NOMO-1 treated with dmso at 0.1 percent for 144 hours (cell line): Measurements from ENCODE around the gene THSD7A.

Source experiments
- DNase-seq: peaks from one replicate; lab custom pipeline; 2025; ENCODE audit not compliant: unreplicated experiment; lab: John Stamatoyannopoulos, UW

The THSD7A gene

DNA sequence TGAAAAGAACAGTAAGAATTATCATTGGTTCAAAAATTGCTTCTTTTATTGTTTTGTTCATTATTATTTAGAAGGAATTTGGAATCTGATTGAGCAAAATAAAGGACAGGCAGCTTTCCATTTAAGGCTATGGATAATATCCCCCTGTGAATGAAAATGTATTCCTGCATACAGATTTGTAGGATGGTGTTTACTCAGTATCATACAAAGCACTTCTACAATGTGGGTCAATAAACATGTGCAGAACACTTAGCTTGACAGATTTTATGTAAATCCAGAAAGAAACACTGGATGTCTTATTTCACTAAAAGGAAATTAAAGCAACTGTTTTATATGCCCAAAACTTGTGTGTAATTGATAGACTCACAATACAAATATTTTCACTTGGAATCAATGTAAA, 189.7 kb downstream of the THSD7A start:
- DNase-seq, result no peak

GRCh38 chr7:11638011-11638774, 193.8 kb downstream of the THSD7A start:
- no peak for DNase-seq

DNA sequence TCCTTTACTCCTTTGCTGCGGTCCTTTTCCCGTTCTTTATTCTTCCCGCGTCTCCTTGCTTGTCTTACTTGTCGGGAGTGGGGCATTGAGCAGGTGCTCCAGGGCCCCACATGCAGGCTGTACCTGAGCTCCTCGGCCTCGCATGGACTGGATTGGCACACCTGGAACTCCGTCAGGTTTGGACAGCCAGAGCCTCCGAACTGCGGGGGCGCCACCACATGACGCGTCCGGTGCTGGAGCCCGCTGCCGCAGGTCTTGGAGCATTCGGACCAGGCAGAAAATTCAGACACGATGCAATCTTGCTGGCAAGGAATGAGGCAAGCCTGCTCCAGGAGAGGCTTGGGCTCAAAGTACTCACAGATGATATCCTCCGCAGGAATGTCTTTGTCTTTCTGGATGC, 195.7 kb downstream of the THSD7A start:
- DNase-seq, result no peak

- DNase-seq, result no peak
Measured at GRCh38 chr7:11633310-11633709, 198.7 kb downstream of the THSD7A start.

DNA sequence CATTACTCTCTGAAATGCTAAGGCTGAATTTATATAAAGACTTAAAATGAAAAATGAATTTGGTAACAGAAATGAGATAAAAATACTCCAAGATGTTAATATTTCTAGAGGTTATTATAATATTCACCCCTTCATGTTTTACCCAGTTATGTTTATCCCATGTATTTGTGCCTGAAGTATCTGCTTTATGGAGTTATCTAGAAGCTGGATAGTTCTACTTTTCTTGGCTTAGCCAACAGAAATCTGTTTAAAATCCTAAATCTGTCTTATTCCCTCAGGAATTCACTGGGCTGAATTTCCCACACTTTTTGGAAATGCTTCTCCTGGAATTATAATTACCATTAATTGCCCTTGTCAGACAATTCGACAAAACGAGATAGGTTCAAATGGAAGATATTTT, 201.6 kb downstream of the THSD7A start:
- DNase-seq, result no peak

GRCh38 chr7:11625669-11626068, 206.3 kb downstream of the THSD7A start:
- no peak for DNase-seq

GRCh38 chr7:11623093-11623678, 208.8 kb downstream of the THSD7A start:
- no peak for DNase-seq

DNA sequence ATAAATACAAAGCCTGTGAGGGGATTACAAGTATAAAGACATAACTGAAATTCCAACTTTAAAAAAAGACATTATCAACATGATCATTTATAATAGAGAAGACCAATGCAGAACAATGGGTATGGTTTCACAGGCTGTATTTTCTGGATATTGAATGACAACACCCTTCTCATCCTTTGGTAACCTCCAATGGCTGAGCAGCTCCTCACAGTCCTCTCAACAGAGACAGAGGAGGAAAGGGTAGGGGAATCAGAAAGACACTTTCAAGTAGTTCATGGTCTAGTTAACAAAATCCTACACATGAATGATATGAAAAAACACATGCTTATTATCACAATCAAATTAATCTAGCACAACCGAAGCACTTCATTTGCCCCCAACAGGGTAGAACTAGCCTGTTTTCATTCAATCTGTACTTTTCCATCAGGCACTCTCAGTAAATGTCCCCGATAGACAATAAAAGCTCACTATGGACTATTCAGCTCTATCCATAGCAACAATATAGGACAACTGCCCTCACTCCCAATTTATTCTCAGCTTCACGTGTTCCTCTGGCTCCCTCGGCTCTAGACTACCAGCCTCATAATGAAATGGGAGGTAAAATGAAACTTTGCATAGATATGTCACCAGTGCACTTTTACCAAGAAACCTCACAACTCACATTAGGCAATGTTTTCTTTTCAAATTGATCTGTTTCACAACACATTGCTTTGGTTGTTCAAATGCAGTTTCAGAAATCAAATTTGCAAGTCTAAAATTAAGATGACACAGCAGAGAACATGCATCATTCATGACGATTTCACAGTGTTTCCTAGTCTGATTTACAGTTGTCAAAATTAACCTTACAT, 211.4 kb downstream of the THSD7A start:
- DNase-seq, result no peak

GRCh38 chr7:11616466-11616865, 215.5 kb downstream of the THSD7A start:
- DNase-seq, result no peak

DNA sequence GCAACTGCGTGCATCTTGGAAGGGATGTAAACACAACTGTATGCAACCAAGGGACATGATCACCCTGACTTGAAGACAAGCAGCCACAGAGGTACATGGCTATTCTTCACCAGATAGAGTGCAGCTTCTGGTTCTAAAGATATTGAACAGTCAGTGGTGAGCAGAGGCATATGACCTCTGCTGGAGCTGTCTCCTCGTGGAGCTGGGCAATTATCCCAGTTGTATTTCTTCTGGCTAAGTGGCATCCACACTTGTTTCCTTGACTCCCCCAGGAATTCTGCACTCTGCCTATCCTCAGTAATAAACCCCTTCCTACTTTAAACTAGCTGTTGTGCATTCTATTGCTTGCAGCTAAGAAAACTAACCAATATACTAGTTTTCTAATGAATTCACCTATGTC, 216.8 kb downstream of the THSD7A start:
- no peak for DNase-seq

DNA sequence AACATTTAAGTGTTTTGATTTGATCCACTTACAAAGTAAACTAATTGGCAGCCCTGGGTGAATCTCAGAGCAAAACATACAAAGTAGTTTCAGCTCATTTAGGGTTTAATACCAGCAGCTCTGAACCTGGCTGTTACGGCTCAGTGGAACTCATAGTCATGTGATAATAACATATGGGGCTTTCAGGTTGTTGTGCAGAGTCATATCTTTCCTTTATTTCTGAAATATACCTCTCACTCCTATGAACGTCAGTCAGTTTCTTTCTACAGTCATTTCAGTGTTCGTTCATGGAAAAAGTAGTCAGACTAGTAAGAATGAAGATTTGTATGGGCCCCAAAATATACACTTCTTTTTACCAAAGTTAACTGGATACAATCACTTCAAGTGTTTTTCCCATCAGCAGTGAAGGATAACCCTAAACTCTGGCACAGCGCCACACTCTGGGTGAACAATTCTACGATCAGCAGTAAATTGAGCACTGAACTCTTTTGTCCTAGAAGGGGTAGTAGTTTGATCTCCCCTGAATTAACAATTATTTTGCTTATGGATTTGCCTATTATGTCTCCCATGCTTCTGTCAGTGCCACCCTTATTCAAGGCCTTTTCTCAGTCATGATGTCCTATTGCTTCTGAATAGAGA, 218.6 kb downstream of the THSD7A start:
- DNase-seq, result no peak

DNA sequence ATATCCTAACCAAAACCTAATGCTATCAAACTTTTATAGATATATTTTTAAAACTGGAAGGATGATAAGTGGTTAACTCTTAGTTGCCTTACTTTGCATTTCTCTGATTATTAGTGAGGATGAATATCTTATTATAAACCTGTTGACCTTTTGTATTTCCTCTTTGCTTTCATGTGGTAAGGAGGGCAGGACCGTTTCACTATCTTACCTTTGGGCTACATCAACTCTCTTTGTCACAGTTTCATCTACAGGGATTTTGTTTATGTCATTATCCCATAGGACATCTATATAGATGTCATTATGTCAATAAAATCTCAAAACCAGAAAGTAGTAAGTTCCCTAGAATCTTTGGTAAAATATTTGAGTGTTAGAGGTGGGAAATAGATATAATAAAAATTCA, 219.3 kb downstream of the THSD7A start:
- DNase-seq, result no peak

- no peak for DNase-seq
Measured at GRCh38 chr7:11609096-11609670, 222.8 kb downstream of the THSD7A start.

DNA sequence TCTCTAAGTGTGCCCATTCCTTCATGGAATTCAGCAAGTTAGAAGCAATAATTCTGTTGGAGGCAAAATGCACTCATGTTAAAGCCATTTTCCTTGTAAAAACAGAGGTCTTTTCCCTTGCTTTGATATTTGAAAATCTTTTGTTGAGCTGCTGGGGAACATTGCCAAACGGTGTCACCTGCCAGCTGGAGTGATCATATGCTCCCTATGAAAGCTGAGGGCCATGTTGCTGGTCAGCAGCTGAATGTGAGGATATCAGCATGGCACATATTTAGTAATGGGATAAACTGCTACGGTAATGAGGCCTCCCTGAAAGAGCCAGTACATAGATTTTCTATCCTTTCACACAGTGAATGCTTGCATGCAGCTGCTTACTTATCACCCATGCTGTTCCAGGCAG, 224.3 kb downstream of the THSD7A start:
- DNase-seq, result no peak

DNA sequence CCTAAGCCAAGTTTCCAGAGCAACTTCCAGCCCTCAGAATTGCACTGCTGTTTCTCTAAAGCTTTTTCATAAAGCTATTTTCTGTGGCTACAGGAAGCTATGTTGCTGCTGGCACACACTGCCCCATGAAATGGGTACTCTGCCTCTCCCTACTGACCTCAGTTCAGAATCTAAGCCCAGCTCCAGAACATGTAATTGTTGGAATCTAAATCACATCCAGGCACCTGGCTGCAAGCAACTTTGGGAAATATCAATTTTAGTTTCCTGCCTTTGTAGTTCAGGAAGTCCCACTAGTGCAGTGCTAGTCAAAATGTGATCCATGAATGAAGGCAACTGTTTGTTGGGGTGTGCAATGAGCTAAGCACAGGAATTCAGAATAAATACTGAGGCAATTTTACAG, 226.2 kb downstream of the THSD7A start:
- DNase-seq, result no peak

DNA sequence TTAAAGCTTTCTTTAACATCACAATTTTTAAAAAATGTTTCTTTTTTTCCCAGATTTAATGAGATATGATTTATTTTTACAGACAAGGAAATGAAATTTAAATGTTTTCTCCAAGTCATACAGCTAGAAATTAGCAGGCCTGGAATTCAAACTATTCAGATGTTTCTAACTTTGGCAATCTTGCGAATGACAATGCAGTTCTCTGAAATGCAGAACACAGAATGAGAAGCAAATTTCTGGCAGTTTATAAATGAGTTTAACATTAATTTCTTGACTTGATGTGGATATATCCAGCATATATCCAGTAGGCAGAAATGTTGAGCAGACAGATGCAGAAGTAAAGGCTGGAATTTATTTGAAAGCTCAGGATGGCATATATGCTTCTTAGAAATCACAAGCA, 227.5 kb downstream of the THSD7A start:
- no peak for DNase-seq

DNA sequence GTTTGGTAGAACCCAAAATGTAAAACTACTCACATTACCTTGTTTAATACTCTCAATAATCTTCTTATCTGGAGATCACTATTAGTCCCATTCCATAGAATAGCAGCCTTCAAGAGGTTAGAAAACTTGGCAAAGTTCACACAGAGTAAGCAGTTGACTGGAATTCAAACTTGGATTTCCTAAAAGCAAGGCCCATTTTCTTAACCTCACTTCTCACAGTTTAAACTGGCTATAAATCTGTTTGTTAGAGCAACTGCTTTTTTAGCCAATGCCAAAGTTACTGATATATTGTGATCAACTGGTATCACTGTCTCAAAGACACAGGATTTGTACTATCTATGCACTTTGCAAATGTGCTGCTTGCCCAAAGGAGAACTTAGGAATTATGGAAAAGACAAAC, 230.2 kb downstream of the THSD7A start:
- no peak for DNase-seq

DNA sequence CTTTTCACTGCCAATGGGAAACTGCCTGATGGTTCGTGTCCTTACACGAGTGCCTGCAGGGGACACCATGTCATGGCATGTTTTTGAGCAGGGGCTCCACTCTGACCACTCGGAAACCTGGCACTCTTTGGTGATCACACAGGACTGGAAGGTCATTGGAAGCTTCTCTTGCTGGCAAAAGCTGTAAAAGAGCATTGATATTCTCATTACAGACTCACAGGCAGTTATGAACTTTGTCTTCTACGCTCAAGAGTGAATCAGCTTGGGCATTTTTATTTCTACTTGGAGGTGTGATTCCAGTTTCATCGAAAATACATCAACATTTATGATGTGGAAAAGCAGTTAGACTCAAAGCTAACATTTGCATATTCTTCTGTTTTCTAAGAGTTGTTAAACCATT, 238.7 kb downstream of the THSD7A start:
- no peak for DNase-seq

GRCh38 chr7:11592699-11593098, 239.3 kb downstream of the THSD7A start:
- DNase-seq, result no peak

DNA sequence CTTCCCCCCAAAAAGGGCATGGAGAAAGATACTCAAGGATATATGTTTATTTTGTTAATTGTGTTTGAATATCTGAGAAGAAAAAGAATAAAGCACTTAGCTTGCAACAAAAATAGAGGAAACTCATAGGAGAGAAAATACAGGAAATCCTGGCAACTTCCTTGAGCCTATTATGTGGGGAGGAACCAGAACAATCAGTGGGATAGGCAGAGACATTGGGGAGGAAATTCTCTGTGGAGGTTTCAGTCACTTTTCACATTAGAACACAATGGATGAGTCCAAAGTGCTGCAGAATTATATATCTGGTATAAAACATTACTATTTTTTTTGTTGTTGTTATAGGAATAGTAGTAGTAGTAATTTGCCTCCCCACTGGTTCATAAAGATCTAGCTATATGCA, 240.1 kb downstream of the THSD7A start:
- no peak for DNase-seq

DNA sequence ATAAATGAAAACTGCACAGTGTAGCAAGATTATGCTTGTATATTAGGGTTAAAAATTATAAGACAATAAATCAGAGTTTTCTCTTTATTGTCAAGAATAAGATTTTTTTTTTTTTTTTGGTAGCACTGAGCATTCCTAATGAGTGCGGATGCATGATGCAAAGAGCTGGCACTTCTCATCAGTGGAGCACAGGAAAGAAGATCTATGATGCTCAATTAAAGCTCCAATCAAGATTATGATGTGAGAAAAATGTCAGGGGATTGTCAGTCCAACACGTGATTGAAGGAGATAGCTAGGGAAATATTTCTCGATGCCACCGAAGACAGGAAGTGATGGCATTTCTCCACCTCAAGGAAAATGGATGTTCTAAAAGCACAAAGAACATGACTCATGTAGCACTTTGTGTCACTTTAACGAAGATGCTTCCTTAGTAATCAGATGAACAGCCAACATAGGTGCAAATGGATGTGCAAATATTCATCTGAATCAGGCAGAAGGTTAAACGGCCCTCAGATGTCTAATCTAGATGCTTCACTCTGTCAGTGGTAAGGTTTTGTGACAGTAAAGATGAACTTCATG, 240.9 kb downstream of the THSD7A start:
- no peak for DNase-seq
